A673 (cell line): ENCODE measurements around the gene CLIC4. TPM values are rescaled to one million over a fixed set of nuclear protein-coding genes. Genes with fewer than 3 reads are reported as not detected.
A peak's percentile ranks its signal among the peaks of the same experiment; 100 is the strongest.

Source experiments
- BruUV-seq: library from RNA; stranded (reverse); fragments of 400-500 nt; replicated peaks from 2 replicates; lab custom pipeline; 2021; lab: Mats Ljungman, UMichigan
- CTCF ChIA-PET: fragments of 300-600 bp; sonication (Branson Sonifier 250); formaldehyde crosslinking; loops from one replicate; lab custom pipeline; 2022; ENCODE audit warnings: antibody characterized with exemption; lab: Charles Lee
- POLR2A ChIA-PET: fragments of 300-600 bp; sonication (Branson Sonifier 250); formaldehyde crosslinking; loops from one replicate; lab custom pipeline; 2022; ENCODE audit warnings: antibody characterized with exemption; ENCODE audit not compliant: low non-redundant PET; lab: Charles Lee
- DNase-seq: peaks from one replicate; pipeline ENCODE4 v3.0.0-alpha.2; 2015; ENCODE audit warnings: low spot score
- H3K27ac ChIP-seq: fragments of 200-600 bp; sonication (generic); 2 replicates; pipeline ENCODE4 v1.5.1; 2016; ENCODE audit warnings: mixed run types, low read depth, mild to moderate bottlenecking, mixed read lengths, antibody characterized with exemption, low read length; ENCODE audit not compliant: poor library complexity, severe bottlenecking
- H3K27me3 ChIP-seq: fragments of 200-600 bp; sonication (generic); replicated peaks from 2 replicates; pipeline ENCODE4 v1.6.1; 2017; ENCODE audit warnings: mixed run types, low read depth, mild to moderate bottlenecking, mixed read lengths, antibody characterized with exemption, low read length; ENCODE audit not compliant: insufficient read depth, poor library complexity
- H3K36me3 ChIP-seq: fragments of 200-600 bp; sonication (generic); 2 replicates; pipeline ENCODE4 v1.6.1; 2016; ENCODE audit warnings: mixed run types, mild to moderate bottlenecking, mixed read lengths, antibody characterized with exemption, low read length; ENCODE audit not compliant: insufficient read depth, poor library complexity, severe bottlenecking
- H3K4me1 ChIP-seq: fragments of 200-600 bp; sonication (generic); 2 replicates; pipeline ENCODE4 v1.6.1; 2017; ENCODE audit warnings: mixed run types, mild to moderate bottlenecking, mixed read lengths, antibody characterized with exemption, low read length; ENCODE audit not compliant: insufficient read depth, poor library complexity, severe bottlenecking
- H3K4me3 ChIP-seq: fragments of 200-600 bp; sonication (generic); 2 replicates; pipeline ENCODE4 v1.5.1; 2016; ENCODE audit warnings: low read depth, mixed run types, mild to moderate bottlenecking, mixed read lengths, low read length; ENCODE audit not compliant: poor library complexity, severe bottlenecking
- H3K9me3 ChIP-seq: fragments of 200-600 bp; sonication (generic); 2 replicates; pipeline ENCODE4 v1.6.1; 2016; ENCODE audit warnings: mixed run types, low read depth, mild to moderate bottlenecking, mixed read lengths, antibody characterized with exemption, low read length; ENCODE audit not compliant: poor library complexity, severe bottlenecking
- CTCF ChIP-seq: fragments of 300-800, 200-600 bp; sonication (generic); conservative IDR thresholded peaks from 2 replicates; pipeline ENCODE4 v1.5.1; 2017; ENCODE audit warnings: low read depth, mild to moderate bottlenecking, antibody characterized with exemption, low read length, moderate library complexity, mixed read lengths
- EZH2 ChIP-seq: fragments of 200-600 bp; sonication (generic); IDR thresholded peaks from 2 replicates; pipeline ENCODE4 v1.6.1; 2017; ENCODE audit warnings: borderline replicate concordance, low read depth, mild to moderate bottlenecking, mixed read lengths, antibody characterized with exemption, low read length; ENCODE audit not compliant: poor library complexity, severe bottlenecking
- intact Hi-C: fragments of 100-400 bp; cut with micrococcal nuclease; formaldehyde crosslinking; loops from one replicate; pipeline ENCODE4 v1.10.0; 2022; ENCODE audit not compliant: unreplicated experiment
- total RNA-seq: library from RNA; stranded (reverse); gene quantifications from 2 replicates; pipeline ENCODE4 v1.2.3, GENCODE V29; 2021

The CLIC4 gene
- total RNA-seq, 1 experiment from 2014 or later: 207 TPM

- ChIA-PET CTCF (interaction anchor here (0.5 kb wide), 1 partner anchor 124 kb away, joined by 5 read pairs; no protein-coding TSS in a partner anchor), POLR2A (no interaction called here)
- intact Hi-C loops: no loop called here
- no peaks in the 10 kb centered on the region for H3K9me3 ChIP-seq
- peaks cover 52% of the 10 kb centered on the region for H3K4me1 ChIP-seq
- H3K27me3 ChIP-seq: no peaks in the 10 kb centered on the region
- no peak overlapping the region for H3K27ac ChIP-seq
- H3K36me3 ChIP-seq: no peaks in the 10 kb centered on the region
- no TSS peak for BruUV-seq
- TF ChIP-seq CTCF: no peak
- no peak for TF ChIP-seq EZH2
- DNase-seq: no peak
- H3K4me3 ChIP-seq: no peak overlapping the region
Observed at GRCh38 chr1:24782689-24783088, 37.4 kb downstream of the CLIC4 start.

- no peaks in the 10 kb centered on the region for H3K36me3 ChIP-seq
- H3K27ac ChIP-seq: peak overlapping the region; percentile 3
- H3K27me3 ChIP-seq: no peaks in the 10 kb centered on the region
- no peak for TF ChIP-seq EZH2
- BruUV-seq: no TSS peak
- ChIA-PET POLR2A (no interaction called here), CTCF (no interaction called here)
- DNase-seq: no peak
- H3K4me1 ChIP-seq: peaks cover 42% of the 10 kb centered on the region
- H3K9me3 ChIP-seq: no peaks in the 10 kb centered on the region
- no peak overlapping the region for H3K4me3 ChIP-seq
- intact Hi-C loops: no loop called here
Observed at GRCh38 chr1:24783713-24784112, 38.5 kb downstream of the CLIC4 start.

GRCh38 chr1:24786191-24786590, 40.9 kb downstream of the CLIC4 start:
- no TSS peak for BruUV-seq
- ChIA-PET CTCF (no interaction called here), POLR2A (no interaction called here)
- Histone ChIP-seq H3K27me3 (no peaks in the 10 kb centered on the region), H3K4me1 (peaks cover 30% of the 10 kb centered on the region), H3K36me3 (no peaks in the 10 kb centered on the region), H3K9me3 (no peaks in the 10 kb centered on the region), H3K27ac (no peak overlapping the region), H3K4me3 (no peak overlapping the region)
- no peak for DNase-seq
- TF ChIP-seq CTCF (no peak), EZH2 (no peak)
- intact Hi-C loops: no loop called here

GRCh38 chr1:24790490-24790889, 45.2 kb downstream of the CLIC4 start:
- no peak for TF ChIP-seq CTCF
- TF ChIP-seq EZH2: no peak
- CTCF ChIA-PET: no interaction called here
- POLR2A ChIA-PET: no interaction called here
- H3K36me3 ChIP-seq: no peaks in the 10 kb centered on the region
- no peak overlapping the region for H3K4me3 ChIP-seq
- no peak for DNase-seq
- H3K27ac ChIP-seq: no peak overlapping the region
- no TSS peak for BruUV-seq
- H3K4me1 ChIP-seq: peaks cover 32% of the 10 kb centered on the region
- H3K9me3 ChIP-seq: no peaks in the 10 kb centered on the region
- no peaks in the 10 kb centered on the region for H3K27me3 ChIP-seq
- intact Hi-C loops: no loop called here
